HEK293T (cell line): ENCODE results near the gene PRDM16.

ENCODE experiments used
- BHLHE40 ChIP-seq: fragments of 450-650 bp; IDR thresholded peaks from 2 replicates; pipeline ENCODE4 v1.6.1; 2016; ENCODE audit warnings: mild to moderate bottlenecking, moderate library complexity, borderline replicate concordance
- FOXK2 ChIP-seq: fragments of 450-650 bp; IDR thresholded peaks from 2 replicates; pipeline ENCODE4 v1.6.1; 2016; ENCODE audit warnings: mild to moderate bottlenecking
- HDGF ChIP-seq: fragments of 450-650 bp; IDR thresholded peaks from 2 replicates; pipeline ENCODE4 v1.6.1; 2017; ENCODE audit warnings: antibody characterized with exemption, borderline replicate concordance
- SUZ12 ChIP-seq: fragments of 450-650 bp; IDR thresholded peaks from 2 replicates; pipeline ENCODE4 v1.6.1; 2016; ENCODE audit warnings: mild to moderate bottlenecking

GRCh38 chr1:3079381-3080052, 10.5 kb downstream of the PRDM16 start:
- TF ChIP-seq HDGF, result no peak
- TF ChIP-seq FOXK2, result no peak
- no peak for TF ChIP-seq BHLHE40
- TF ChIP-seq SUZ12, result no peak
